ENCODE data around the gene CD8A. TPM values are rescaled to one million over a fixed set of nuclear protein-coding genes. Genes with fewer than 3 reads are reported as not detected.

Gene CD8A
- total and polyA plus RNA-seq, 7 donors = 0.09 to 0.81 (median 0.27) TPM

- Histone ChIP-seq H3K36me3 (ENCODE audit: insufficient read depth in 1 of 2, low read depth in 1 of 2) (no peaks in the 10 kb centered on the region), H3K27me3 (ENCODE audit: insufficient read depth in 3 of 3, low read length in 2 of 3) (peaks cover 0 to 5% (median 2%) of the 10 kb centered on the region in 3 donors), H3K4me3 (no peak overlapping the region), H3K27ac (no peak overlapping the region), H3K4me1 (no peaks in the 10 kb centered on the region), H3K9me3 (peaks cover 4% of the 10 kb centered on the region)
- TF ChIP-seq CTCF (IDR thresholded peaks at IDR 0.05) = no peak
- WGBS, 3 donors = 86 to 93% (median 93%) methylated on average over 13 of the region's 13 CpGs
- ATAC-seq = no peak
- DNase-seq = no peak
- intact Hi-C loops (cut with DNase I) = no loop called here
These were observed 30.6 kb upstream of the CD8A start for GRCh38 chr2:86821306-86821705.

- Histone ChIP-seq H3K27ac (no peak overlapping the region), H3K4me3 (no peak overlapping the region), H3K4me1 (no peaks in the 10 kb centered on the region), H3K36me3 (ENCODE audit: insufficient read depth in 1 of 2, low read depth in 1 of 2) (no peaks in the 10 kb centered on the region), H3K9me3 (peaks cover 4% of the 10 kb centered on the region), H3K27me3 (ENCODE audit: insufficient read depth in 3 of 3, low read length in 2 of 3) (peaks cover 0 to 2% (median 0%) of the 10 kb centered on the region in 3 donors)
- no peak for DNase-seq
- ATAC-seq = no peak
- 90 to 92% (median 91%) methylated on average over 2 of the region's 2 CpGs for WGBS, 3 donors
- intact Hi-C loops (cut with DNase I) = no loop called here
- TF ChIP-seq CTCF (IDR thresholded peaks at IDR 0.05) = no peak
These were observed 28.2 kb upstream of the CD8A start for GRCh38 chr2:86818957-86819356.

- Histone ChIP-seq H3K4me1 (no peaks in the 10 kb centered on the region), H3K27ac (no peak overlapping the region), H3K27me3 (ENCODE audit: insufficient read depth in 3 of 3, low read length in 2 of 3) (no peaks in the 10 kb centered on the region), H3K9me3 (peaks cover 4% of the 10 kb centered on the region), H3K4me3 (no peak overlapping the region), H3K36me3 (ENCODE audit: insufficient read depth in 1 of 2, low read depth in 1 of 2) (no peaks in the 10 kb centered on the region)
- WGBS, 3 donors = 91 to 94% (median 93%) methylated on average over 4 of the region's 4 CpGs
- TF ChIP-seq CTCF (IDR thresholded peaks at IDR 0.05) = no peak
- intact Hi-C loops (cut with DNase I) = no loop called here
- no peak for DNase-seq
- no peak for ATAC-seq
These were observed 27.5 kb upstream of the CD8A start for GRCh38 chr2:86818114-86818801.

- H3K27me3 ChIP-seq (ENCODE audit: insufficient read depth in 3 of 3, low read length in 2 of 3) = peaks cover 0 to 8% (median 0%) of the 10 kb centered on the region in 3 donors
- intact Hi-C loops (cut with DNase I) = no loop called here
- ATAC-seq (no peak), DNase-seq (no peak)
- no peaks in the 10 kb centered on the region for H3K4me1 ChIP-seq
- H3K9me3 ChIP-seq = no peaks in the 10 kb centered on the region
- no peak for TF ChIP-seq CTCF (IDR thresholded peaks at IDR 0.05)
- H3K36me3 ChIP-seq (ENCODE audit: insufficient read depth in 1 of 2, low read depth in 1 of 2) = no peaks in the 10 kb centered on the region
- WGBS, 3 donors = 71 to 83% (median 74%) methylated on average over 1 of the region's 1 CpG
- no peak overlapping the region for H3K4me3 ChIP-seq
- no peak overlapping the region for H3K27ac ChIP-seq
These were observed 24.9 kb upstream of the CD8A start for GRCh38 chr2:86815611-86816010.

Measured in psoas muscle (tissue), 8 donors.